ENCODE results near the gene GATD1. TPM values are rescaled to one million over a fixed set of nuclear protein-coding genes. Genes with fewer than 3 reads are reported as not detected.

Gene GATD1
- total and polyA plus RNA-seq, 2 experiments from 2014 or later, result 39.3 to 51.0 TPM

DNA sequence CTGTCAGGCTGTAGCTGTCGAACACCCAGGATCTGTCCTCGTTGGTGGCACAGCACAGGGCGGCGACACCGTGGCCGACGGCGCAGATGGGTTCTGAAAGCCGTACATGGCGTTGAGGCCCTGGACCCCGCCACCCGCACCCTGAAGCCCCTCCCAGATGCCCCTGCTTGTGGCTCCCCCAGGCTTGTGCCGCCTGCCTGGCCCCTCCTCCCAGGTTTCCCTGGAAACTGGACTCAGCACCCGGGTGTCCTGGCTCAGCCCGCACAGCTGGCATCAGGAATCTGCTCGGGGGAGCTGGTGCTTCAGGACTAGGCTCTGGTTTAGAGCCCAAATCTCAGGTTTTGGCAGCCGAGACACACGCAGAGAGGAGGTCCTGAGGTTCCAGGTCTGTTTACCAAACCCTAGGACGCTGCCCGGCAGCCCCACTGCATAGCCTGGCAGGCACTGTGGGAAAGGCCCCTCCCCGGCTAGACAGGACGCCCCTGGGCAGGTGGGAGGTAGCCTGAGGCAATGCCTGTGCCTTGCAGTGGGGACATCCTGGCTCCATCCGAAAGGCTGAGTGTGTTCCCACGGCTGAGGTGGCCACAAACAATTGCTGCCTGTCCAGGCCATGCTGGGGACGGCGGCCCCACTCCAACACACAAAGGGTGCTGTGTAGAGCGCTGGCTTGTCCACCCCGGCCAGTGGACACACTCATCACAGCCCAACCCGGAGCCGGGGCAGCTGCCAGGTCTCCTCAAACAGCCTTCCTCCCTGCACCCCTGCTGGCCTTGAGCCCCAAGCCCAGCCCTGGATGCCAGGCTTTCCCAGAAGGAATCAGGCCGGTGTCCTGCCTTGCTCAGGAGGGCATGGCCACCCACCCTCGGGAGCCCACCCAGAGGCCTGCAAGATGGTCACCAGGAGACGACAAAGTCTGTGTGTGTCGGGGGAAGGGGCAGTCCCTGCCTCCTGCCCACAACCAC lies 4.6 kb downstream of the GATD1 start:
- peaks cover 11% of the 10 kb centered on the region; the same call in 1 of the 2 replicates for H3K4me1 ChIP-seq (ENCODE audit: insufficient read depth)
- H3K9me3 Mint-ChIP-seq, result no peaks in the 10 kb centered on the region
- peaks cover 14% of the 10 kb centered on the region for H3K27me3 Mint-ChIP-seq (ENCODE audit: insufficient read depth, low read depth, poor library complexity)
- H3K27ac ChIP-seq (ENCODE audit: low read depth), result no peak overlapping the region
- H3K4me1 Mint-ChIP-seq, result peaks cover 10% of the 10 kb centered on the region
- TF ChIP-seq STAT1 (IDR thresholded peaks at IDR 0.05; ENCODE audit: unreplicated experiment) (no peak), EZH2 (IDR thresholded peaks at IDR 0.05; ENCODE audit: low read depth, unreplicated experiment) (no peak), JUNB (IDR thresholded peaks at IDR 0.05; ENCODE audit: unreplicated experiment) (no peak)
- TF ChIP-seq, protein P1, sequence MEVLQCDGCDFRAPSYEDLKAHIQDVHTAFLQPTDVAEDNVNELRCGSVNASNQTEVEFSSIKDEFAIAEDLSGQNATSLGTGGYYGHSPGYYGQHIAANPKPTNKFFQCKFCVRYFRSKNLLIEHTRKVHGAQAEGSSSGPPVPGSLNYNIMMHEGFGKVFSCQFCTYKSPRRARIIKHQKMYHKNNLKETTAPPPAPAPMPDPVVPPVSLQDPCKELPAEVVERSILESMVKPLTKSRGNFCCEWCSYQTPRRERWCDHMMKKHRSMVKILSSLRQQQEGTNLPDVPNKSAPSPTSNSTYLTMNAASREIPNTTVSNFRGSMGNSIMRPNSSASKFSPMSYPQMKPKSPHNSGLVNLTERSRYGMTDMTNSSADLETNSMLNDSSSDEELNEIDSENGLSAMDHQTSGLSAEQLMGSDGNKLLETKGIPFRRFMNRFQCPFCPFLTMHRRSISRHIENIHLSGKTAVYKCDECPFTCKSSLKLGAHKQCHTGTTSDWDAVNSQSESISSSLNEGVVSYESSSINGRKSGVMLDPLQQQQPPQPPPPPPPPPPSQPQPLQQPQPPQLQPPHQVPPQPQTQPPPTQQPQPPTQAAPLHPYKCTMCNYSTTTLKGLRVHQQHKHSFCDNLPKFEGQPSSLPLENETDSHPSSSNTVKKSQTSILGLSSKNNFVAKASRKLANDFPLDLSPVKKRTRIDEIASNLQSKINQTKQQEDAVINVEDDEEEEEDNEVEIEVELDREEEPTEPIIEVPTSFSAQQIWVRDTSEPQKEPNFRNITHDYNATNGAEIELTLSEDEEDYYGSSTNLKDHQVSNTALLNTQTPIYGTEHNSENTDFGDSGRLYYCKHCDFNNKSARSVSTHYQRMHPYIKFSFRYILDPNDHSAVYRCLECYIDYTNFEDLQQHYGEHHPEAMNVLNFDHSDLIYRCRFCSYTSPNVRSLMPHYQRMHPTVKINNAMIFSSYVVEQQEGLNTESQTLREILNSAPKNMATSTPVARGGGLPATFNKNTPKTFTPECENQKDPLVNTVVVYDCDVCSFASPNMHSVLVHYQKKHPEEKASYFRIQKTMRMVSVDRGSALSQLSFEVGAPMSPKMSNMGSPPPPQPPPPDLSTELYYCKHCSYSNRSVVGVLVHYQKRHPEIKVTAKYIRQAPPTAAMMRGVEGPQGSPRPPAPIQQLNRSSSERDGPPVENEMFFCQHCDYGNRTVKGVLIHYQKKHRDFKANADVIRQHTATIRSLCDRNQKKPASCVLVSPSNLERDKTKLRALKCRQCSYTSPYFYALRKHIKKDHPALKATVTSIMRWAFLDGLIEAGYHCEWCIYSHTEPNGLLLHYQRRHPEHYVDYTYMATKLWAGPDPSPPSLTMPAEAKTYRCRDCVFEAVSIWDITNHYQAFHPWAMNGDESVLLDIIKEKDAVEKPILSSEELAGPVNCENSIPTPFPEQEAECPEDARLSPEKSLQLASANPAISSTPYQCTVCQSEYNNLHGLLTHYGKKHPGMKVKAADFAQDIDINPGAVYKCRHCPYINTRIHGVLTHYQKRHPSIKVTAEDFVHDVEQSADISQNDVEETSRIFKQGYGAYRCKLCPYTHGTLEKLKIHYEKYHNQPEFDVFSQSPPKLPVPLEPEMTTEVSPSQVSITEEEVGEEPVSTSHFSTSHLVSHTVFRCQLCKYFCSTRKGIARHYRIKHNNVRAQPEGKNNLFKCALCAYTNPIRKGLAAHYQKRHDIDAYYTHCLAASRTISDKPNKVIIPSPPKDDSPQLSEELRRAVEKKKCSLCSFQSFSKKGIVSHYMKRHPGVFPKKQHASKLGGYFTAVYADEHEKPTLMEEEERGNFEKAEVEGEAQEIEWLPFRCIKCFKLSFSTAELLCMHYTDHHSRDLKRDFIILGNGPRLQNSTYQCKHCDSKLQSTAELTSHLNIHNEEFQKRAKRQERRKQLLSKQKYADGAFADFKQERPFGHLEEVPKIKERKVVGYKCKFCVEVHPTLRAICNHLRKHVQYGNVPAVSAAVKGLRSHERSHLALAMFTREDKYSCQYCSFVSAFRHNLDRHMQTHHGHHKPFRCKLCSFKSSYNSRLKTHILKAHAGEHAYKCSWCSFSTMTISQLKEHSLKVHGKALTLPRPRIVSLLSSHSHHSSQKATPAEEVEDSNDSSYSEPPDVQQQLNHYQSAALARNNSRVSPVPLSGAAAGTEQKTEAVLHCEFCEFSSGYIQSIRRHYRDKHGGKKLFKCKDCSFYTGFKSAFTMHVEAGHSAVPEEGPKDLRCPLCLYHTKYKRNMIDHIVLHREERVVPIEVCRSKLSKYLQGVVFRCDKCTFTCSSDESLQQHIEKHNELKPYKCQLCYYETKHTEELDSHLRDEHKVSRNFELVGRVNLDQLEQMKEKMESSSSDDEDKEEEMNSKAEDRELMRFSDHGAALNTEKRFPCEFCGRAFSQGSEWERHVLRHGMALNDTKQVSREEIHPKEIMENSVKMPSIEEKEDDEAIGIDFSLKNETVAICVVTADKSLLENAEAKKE (CRISPR knock-in tag; IDR thresholded peaks at IDR 0.05), result no peak
- TF ChIP-seq, protein P2, sequence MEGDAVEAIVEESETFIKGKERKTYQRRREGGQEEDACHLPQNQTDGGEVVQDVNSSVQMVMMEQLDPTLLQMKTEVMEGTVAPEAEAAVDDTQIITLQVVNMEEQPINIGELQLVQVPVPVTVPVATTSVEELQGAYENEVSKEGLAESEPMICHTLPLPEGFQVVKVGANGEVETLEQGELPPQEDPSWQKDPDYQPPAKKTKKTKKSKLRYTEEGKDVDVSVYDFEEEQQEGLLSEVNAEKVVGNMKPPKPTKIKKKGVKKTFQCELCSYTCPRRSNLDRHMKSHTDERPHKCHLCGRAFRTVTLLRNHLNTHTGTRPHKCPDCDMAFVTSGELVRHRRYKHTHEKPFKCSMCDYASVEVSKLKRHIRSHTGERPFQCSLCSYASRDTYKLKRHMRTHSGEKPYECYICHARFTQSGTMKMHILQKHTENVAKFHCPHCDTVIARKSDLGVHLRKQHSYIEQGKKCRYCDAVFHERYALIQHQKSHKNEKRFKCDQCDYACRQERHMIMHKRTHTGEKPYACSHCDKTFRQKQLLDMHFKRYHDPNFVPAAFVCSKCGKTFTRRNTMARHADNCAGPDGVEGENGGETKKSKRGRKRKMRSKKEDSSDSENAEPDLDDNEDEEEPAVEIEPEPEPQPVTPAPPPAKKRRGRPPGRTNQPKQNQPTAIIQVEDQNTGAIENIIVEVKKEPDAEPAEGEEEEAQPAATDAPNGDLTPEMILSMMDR (conservative IDR thresholded peaks at IDR 0.05; ENCODE audit: low read depth in 2 of 2), result no peak
- no peaks in the 10 kb centered on the region for H3K27me3 ChIP-seq (ENCODE audit: insufficient read depth)
- H3K4me3 ChIP-seq, result no peak overlapping the region
- peaks cover 4% of the 10 kb centered on the region; the same call in 1 of the 2 replicates for H3F3A ChIP-seq (replicated peaks; ENCODE audit: low read depth)
- peaks cover 36% of the 10 kb centered on the region for H3K79me2 ChIP-seq (replicated peaks; ENCODE audit: insufficient read depth)
- ATAC-seq, result no peak
- no peak overlapping the region for H3K27ac Mint-ChIP-seq
- DNase-seq (ENCODE audit: low spot score), result no peak
- peaks cover 27% of the 10 kb centered on the region for H3K36me3 Mint-ChIP-seq (ENCODE audit: low read depth)
- H3K36me3 ChIP-seq (ENCODE audit: insufficient read depth), result peaks cover 5% of the 10 kb centered on the region; the same call in 1 of the 2 replicates
- H3K4me3 Mint-ChIP-seq, result no peak overlapping the region
- H4K20me1 ChIP-seq (replicated peaks; ENCODE audit: insufficient read depth), result peaks cover 24% of the 10 kb centered on the region
- H3K4me2 ChIP-seq, result no peak overlapping the region
- no peak overlapping the region for H2AFZ ChIP-seq
- H3K9me2 ChIP-seq (ENCODE audit: insufficient read depth), result no peaks in the 10 kb centered on the region

Data from GM23338 (cell line).